Ishikawa (cell line): ENCODE data around the gene RAB1B.

Source experiments
- EGR1 ChIP-seq: IDR thresholded peaks from 2 replicates; pipeline ENCODE4 v1.6.1; 2012
- MAX ChIP-seq: IDR thresholded peaks from 2 replicates; pipeline ENCODE4 v1.6.1; 2012
- NFIC ChIP-seq: IDR thresholded peaks from 2 replicates; pipeline ENCODE4 v1.6.1; 2012
- REST ChIP-seq: IDR thresholded peaks from 2 replicates; pipeline ENCODE4 v1.6.1; 2012; ENCODE audit warnings: low read depth, mild to moderate bottlenecking
- TAF1 ChIP-seq: IDR thresholded peaks from 2 replicates; pipeline ENCODE4 v1.6.1; 2012; ENCODE audit warnings: low read depth, mild to moderate bottlenecking
- TCF12 ChIP-seq: IDR thresholded peaks from 2 replicates; pipeline ENCODE4 v1.6.1; 2012; ENCODE audit warnings: low read depth
- TEAD4 ChIP-seq: IDR thresholded peaks from 2 replicates; pipeline ENCODE4 v1.6.1; 2012
- ZBTB7A ChIP-seq: IDR thresholded peaks from 2 replicates; pipeline ENCODE4 v1.6.1; 2012; ENCODE audit warnings: low read depth

GRCh38 chr11:66315498-66315885 lies 47.1 kb downstream of the RAB1B start:
- TF ChIP-seq REST (no peak), MAX (no peak), EGR1 (no peak), TAF1 (no peak), TEAD4 (no peak), ZBTB7A (no peak), NFIC (no peak), TCF12 (no peak)
